HUES48 (cell line): ENCODE results near the gene CWH43.
A peak's percentile ranks its signal among the peaks of the same experiment; 100 is the strongest.
"Not testable (repeated sequence)": the region's sequence is repeated elsewhere in the genome, so short reads cannot be mapped to it uniquely, and the experiment has no call there.

ENCODE experiments used
- H3K27ac ChIP-seq: one replicate; pipeline ENCODE4 v1.7.0; 2013; ENCODE audit warnings: low read depth, low read length, inconsistent platforms
- H3K27me3 ChIP-seq: 2 replicates; pipeline ENCODE4 v1.6.1; 2013; ENCODE audit warnings: mild to moderate bottlenecking, low read length; ENCODE audit not compliant: control insufficient read depth, insufficient read depth
- H3K36me3 ChIP-seq: 2 replicates; pipeline ENCODE4 v1.6.1; 2013; ENCODE audit warnings: low read length; ENCODE audit not compliant: control insufficient read depth, insufficient read depth
- H3K4me1 ChIP-seq: 2 replicates; pipeline ENCODE4 v1.6.1; 2013; ENCODE audit warnings: mild to moderate bottlenecking, low read length; ENCODE audit not compliant: control insufficient read depth, insufficient read depth
- H3K4me3 ChIP-seq: 2 replicates; pipeline ENCODE4 v1.5.1; 2013; ENCODE audit warnings: mild to moderate bottlenecking, low read depth, low read length
- H3K9ac ChIP-seq: 2 replicates; pipeline ENCODE4 v1.6.1; 2013; ENCODE audit warnings: mild to moderate bottlenecking, low read depth, low read length, moderate library complexity
- H3K9me3 ChIP-seq: 2 replicates; pipeline ENCODE4 v1.6.1; 2013; ENCODE audit warnings: low read length; ENCODE audit not compliant: control insufficient read depth, insufficient read depth

CWH43 gene

DNA sequence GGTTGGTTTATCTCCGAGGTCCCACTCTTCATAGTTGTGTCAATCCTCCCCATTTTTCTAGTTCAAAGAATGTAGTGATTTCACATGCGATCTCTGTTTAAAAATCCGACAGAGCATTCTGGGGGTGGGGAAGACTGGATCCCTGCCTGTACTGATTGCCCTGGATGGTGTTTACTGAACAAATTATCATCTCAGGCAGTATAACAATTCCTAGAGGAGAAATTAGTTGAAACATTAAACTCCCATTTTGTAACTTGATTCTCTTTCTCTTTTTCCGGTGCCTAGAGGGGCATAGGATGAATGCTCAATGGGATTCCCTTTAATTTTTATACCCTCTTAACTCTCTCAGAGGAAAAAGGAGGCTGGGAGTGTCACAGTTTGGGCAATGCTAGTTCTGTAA is 10.0 kb upstream of the CWH43 start:
- Histone ChIP-seq H3K36me3 (no peaks in the 10 kb centered on the region), H3K9ac (no peak overlapping the region), H3K27me3 (no peaks in the 10 kb centered on the region)

DNA sequence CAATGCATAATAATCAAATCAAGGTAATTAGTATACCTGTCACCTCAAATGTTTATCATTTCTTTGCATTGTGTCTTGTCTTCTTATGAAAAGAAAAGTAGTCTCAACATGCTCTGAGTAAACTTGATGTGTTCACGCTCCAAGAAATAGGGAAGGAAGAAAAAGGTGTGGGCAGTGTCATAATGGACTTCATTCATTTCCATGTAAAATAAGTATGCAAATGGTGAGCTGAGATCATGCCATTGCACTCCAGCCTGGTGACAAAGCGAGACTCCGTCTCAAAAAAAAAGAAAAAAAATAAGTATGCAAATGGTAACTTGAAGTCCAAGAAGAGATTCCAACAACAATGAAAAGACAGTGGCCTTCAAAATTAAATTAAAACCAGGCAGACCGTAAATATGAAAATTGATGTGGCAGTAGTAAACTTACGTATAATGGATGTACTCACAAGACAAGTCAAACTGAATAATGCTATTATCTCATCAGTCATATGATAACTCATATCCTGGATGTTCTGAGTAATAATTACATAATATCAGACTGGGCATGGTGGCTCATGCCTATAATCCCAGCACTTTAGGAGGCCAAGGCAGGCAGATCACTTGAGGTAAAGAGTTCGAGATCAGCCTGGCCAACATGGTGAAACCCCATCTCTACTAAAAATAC is 6.0 kb upstream of the CWH43 start:
- H3K9ac ChIP-seq = no peak overlapping the region
- H3K36me3 ChIP-seq = no peaks in the 10 kb centered on the region
- H3K4me3 ChIP-seq = no peak overlapping the region
- H3K27me3 ChIP-seq = peaks cover 8% of the 10 kb centered on the region
- H3K9me3 ChIP-seq = no peaks in the 10 kb centered on the region; the same call in none of the 2 replicates
- no peaks in the 10 kb centered on the region for H3K4me1 ChIP-seq
- no peak overlapping the region for H3K27ac ChIP-seq

More for the DNA sequence above, 10.0 kb upstream of the CWH43 start:
- Histone ChIP-seq H3K27ac (no peak overlapping the region), H3K4me3 (no peak overlapping the region), H3K4me1 (no peaks in the 10 kb centered on the region), H3K9me3 (no peaks in the 10 kb centered on the region; the same call in 1 of the 2 replicates)

DNA sequence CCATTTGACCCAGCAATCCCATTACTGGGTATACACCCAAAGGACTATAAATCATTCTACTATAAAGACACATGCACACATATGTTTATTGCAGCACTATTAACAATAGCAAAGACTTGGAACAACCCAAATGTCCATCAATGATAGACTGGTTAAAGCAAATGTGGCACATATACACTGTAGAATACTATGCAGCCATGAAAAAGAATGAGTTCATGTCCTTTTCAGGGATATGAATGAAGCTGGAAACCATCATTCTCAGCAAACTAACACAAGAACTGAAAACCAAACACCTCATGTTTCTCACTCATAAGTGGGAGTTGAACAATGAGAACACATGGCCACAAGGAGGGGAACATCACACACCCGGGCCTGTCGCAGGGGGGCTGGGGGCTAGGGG is 2.1 kb upstream of the CWH43 start:
- not testable (repeated sequence) for H3K9ac ChIP-seq

DNA sequence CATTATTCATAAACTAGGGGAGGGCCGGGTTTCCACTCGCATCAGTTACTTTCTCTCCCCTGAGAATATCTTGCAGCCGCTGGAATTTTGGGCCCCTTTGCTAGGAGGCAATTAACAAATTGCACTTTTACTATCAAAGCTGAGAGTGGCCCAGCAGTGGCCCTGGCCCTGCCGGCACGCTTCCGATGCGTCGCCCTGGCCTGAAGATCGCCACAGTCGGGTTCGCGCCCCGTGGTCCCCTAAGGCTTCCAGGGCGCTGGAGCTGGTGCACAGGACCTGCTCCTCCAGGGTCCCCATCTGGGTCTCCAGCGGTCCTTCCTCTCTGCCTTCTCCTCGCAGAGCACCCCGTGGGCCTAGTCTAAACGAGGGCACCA is 486 bp upstream of the CWH43 start:
- Histone ChIP-seq H3K9ac (no peak overlapping the region), H3K9me3 (peaks cover 18% of the 10 kb centered on the region), H3K27ac (no peak overlapping the region), H3K36me3 (no peaks in the 10 kb centered on the region), H3K4me1 (no peaks in the 10 kb centered on the region), H3K4me3 (peak overlapping the region; percentile 58), H3K27me3 (peaks cover 40% of the 10 kb centered on the region)

More for the DNA sequence above, 2.1 kb upstream of the CWH43 start:
- not testable (repeated sequence) for H3K9me3 ChIP-seq, H3K27ac ChIP-seq, H3K4me3 ChIP-seq, H3K4me1 ChIP-seq, H3K36me3 ChIP-seq
- peaks cover 40% of the 10 kb centered on the region for H3K27me3 ChIP-seq

DNA sequence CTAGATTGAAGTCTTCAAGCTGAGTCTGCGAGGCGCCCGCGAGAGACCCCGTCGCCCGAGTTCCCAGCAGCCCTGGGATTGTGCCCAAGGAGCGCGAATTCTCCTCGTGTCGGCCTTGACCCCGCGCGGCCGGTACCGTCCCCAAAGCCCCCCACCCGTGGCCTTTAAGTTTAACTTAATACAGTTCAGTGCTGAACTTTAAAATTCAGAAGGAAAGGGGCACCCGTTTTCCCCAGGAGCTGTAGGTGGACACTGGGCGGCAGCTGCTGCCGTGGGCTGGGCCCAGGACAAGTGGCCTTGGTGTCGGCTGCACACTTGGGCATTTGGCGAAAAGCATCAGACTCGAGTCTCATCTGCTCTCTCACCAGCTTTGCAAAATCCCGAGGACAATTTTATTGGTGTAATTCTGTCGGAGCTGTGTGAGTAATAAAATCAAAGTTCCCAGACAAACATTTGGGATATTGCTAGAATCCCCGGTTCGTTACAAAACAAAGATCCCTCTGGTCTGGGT is 634 bp downstream of the CWH43 start:
- Histone ChIP-seq H3K36me3 (no peaks in the 10 kb centered on the region), H3K4me3 (peak overlapping the region; percentile 58), H3K27ac (no peak overlapping the region), H3K9ac (no peak overlapping the region), H3K27me3 (peaks cover 40% of the 10 kb centered on the region), H3K4me1 (no peaks in the 10 kb centered on the region), H3K9me3 (peaks cover 23% of the 10 kb centered on the region)

DNA sequence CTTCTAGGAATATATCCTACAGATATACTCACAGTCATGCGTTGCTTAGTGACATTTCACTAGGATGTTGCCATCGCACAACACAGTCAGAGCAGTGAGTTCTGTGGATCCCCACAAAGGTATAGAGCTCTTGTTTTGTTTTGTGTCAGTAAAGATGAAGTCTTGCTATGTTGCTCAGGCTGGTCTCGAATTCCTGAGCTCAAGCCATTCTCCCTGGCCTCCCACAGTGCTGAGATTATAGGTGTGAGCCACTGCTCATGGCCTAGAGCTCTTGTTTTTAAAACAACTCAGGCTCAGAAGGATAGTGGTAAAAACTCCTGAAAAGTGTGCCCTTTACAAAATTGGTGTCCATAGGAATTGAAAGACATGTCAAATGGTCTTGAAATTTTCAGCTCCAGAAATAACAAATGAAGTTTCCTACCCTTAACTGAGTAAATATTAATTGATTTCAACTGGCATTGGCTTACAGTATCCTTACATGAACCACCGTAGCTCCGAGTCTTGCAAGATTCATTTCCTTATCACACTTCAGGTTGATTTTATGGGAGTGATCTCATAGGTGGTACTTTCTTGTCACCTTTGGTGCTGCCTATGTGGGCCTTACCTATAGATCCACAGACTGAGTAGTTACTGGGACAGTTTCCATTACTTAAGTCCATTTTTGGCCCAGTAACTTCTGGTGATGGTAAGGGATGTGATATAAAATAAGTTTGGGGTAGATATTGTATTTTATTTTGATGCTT is 3.6 kb downstream of the CWH43 start:
- Histone ChIP-seq H3K27ac (no peak overlapping the region), H3K36me3 (no peaks in the 10 kb centered on the region), H3K4me1 (no peaks in the 10 kb centered on the region), H3K4me3 (no peak overlapping the region), H3K9ac (no peak overlapping the region), H3K9me3 (peaks cover 42% of the 10 kb centered on the region), H3K27me3 (peaks cover 36% of the 10 kb centered on the region)

DNA sequence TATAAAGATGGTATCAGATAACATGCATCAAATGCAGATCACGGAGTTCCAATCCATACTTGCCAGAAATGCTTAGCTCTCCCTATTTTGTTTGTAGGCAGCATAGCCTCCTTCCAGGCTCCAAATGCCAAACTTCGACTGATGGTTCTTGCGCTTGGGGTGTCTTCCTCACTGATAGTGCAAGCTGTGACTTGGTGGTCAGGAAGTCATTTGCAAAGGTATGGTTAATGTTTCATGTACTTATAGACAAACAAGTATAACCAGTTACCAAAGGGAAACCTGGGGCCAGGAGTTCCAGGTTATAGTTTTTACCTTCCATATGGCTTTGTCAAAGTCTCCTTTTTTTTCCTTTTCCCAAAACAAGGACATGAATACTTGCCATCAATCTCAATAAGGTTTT is 5.3 kb downstream of the CWH43 start:
- H3K27ac ChIP-seq = no peak overlapping the region
- no peak overlapping the region for H3K4me3 ChIP-seq
- H3K36me3 ChIP-seq = no peaks in the 10 kb centered on the region
- peaks cover 19% of the 10 kb centered on the region for H3K27me3 ChIP-seq
- H3K9ac ChIP-seq = no peak overlapping the region
- no peaks in the 10 kb centered on the region for H3K4me1 ChIP-seq
- peaks cover 53% of the 10 kb centered on the region for H3K9me3 ChIP-seq

DNA sequence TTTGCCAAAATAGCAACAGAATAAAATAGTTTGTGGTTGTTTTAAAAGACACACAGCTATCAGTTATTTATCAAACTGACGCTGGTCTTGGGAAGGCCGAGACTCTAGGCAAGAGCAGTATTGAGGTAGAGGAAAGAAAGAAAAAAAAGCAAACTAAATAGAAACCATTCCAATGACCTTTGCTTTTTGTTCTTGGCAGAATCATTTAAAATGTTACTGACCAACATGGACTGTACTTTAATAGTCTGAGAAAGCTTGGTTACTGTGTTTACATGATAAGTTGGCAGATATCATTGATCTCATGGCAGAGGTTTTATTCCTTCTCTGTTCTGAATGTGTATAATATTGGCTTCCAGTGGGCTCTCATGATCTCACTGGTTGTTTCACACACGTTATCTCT is 11.9 kb downstream of the CWH43 start:
- Histone ChIP-seq H3K27me3 (no peaks in the 10 kb centered on the region), H3K4me1 (no peaks in the 10 kb centered on the region), H3K4me3 (no peak overlapping the region), H3K9ac (no peak overlapping the region), H3K36me3 (no peaks in the 10 kb centered on the region), H3K27ac (no peak overlapping the region), H3K9me3 (peaks cover 81% of the 10 kb centered on the region)

DNA sequence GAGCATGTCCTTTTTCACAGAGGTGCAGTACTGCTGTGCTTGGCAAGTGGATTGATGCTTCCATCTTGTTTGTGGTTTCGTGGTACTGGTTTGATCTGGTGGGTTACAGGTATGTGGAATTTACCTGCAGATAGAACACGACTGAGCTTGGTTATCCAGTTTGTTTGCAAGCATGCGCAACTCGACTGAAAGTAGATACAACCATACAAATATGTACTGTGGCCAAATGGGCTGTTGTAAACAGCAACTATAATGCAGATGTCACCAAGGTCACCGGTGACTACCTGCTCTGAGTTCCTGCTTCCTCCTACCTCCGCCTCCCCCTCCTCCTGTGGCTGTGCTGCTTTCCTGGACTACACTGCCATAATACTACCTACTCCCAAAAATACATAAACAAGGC is 12.4 kb downstream of the CWH43 start:
- Histone ChIP-seq H3K27ac (no peak overlapping the region), H3K36me3 (no peaks in the 10 kb centered on the region), H3K4me3 (no peak overlapping the region), H3K9ac (no peak overlapping the region), H3K27me3 (no peaks in the 10 kb centered on the region), H3K4me1 (no peaks in the 10 kb centered on the region), H3K9me3 (peaks cover 81% of the 10 kb centered on the region)

DNA sequence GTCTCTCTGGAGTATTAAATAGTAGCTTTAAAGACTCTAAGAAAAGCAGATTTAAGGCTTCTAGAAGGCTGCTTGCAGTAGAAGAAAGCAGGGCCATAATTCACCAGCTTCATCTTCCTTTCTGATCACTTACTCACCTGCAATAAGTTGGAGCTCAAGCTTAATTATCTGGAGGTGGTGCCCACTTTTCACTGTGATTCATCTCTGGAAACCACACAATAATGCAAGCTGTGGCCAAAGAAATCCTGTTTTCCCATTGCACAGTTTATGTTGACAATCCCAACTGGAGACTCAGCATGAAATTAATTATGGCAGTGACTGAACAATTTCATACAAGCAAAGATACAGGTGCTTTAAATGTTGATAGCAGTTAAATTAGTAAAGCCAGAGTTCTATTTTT is 14.7 kb downstream of the CWH43 start:
- Histone ChIP-seq H3K4me1 (no peaks in the 10 kb centered on the region), H3K4me3 (no peak overlapping the region), H3K36me3 (no peaks in the 10 kb centered on the region), H3K9me3 (peaks cover 90% of the 10 kb centered on the region), H3K9ac (no peak overlapping the region), H3K27ac (no peak overlapping the region), H3K27me3 (no peaks in the 10 kb centered on the region)

DNA sequence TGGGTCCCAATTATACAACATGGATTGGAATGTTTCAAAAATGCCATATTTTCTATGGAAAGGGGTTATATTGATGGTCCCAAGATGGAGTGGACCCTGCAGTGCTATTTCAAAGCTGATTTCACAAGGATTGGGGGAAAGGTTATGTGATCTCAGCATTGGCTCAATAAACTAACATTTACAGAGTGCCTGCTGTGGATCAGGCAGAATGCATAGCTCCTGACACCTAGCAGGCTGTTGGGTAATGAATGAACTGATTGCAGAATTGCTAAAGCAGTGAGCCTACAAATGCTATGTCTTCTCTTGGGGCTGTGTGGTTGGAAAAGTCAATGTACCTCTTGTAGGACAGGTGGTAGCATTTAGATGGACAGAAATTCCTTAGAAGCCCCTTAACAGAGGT is 16.9 kb downstream of the CWH43 start:
- no peaks in the 10 kb centered on the region for H3K4me1 ChIP-seq
- H3K27ac ChIP-seq = no peak overlapping the region
- H3K9ac ChIP-seq = no peak overlapping the region
- H3K27me3 ChIP-seq = no peaks in the 10 kb centered on the region
- H3K4me3 ChIP-seq = no peak overlapping the region
- no peaks in the 10 kb centered on the region for H3K36me3 ChIP-seq
- H3K9me3 ChIP-seq = peaks cover 82% of the 10 kb centered on the region
